Cardiac muscle cell (in vitro differentiated cells and primary cell): ENCODE results near the gene APBA1. TPM values are rescaled to one million over a fixed set of nuclear protein-coding genes. Genes with fewer than 3 reads are reported as not detected.
A peak's percentile ranks its signal among the peaks of the same experiment; 100 is the strongest.

Source experiments
- DNase-seq, 2 donors: peaks; one replicate each; pipeline versions ENCODE4 v3.0.0 to v3.0.0-alpha.2; 2010 to 2017; ENCODE audit warnings: low read depth in 1 of 2, low spot score in 1 of 2
- H3K27ac ChIP-seq: fragments of 200-600 bp; sonication (generic); 2 replicates; pipeline ENCODE4 v1.5.1; 2016
- H3K27me3 ChIP-seq: fragments of 200-600 bp; sonication (generic); 2 replicates; pipeline ENCODE4 v1.6.0; 2016; ENCODE audit warnings: control low read depth
- H3K36me3 ChIP-seq: fragments of 200-600 bp; sonication (generic); 2 replicates; pipeline ENCODE4 v1.5.1; 2016; ENCODE audit warnings: control low read depth
- H3K4me1 ChIP-seq: fragments of 200-600 bp; sonication (generic); 2 replicates; pipeline ENCODE4 v1.8.1; 2017; ENCODE audit warnings: low read depth, mild to moderate bottlenecking, mixed run types
- H3K4me3 ChIP-seq: fragments of 200-600 bp; sonication (generic); 2 replicates; pipeline ENCODE4 v1.5.1; 2016; ENCODE audit warnings: mild to moderate bottlenecking
- H3K9me3 ChIP-seq: fragments of 200-600 bp; sonication (generic); 2 replicates; pipeline ENCODE4 v1.5.1; 2017; ENCODE audit warnings: low read depth, mild to moderate bottlenecking, control low read depth
- polyA plus RNA-seq: library from polyadenylated mRNA; unstranded; fragments of >200 nt; fragmentation: Nextera tagmentation; extraction: Ambion mirVana; gene quantifications from 2 replicates; pipeline ENCODE4 v1.2.1, GENCODE V29; 2016
- total RNA-seq: library from RNA; depleted of rRNA; stranded (reverse); fragments of >200 nt; gene quantifications from 2 replicates; pipeline ENCODE4 v1.2.3, GENCODE V29; 2016
- TF ChIP-seq, protein P1 (sequence below): IDR thresholded peaks from 2 replicates; pipeline ENCODE4 v1.5.1; 2012; ENCODE audit warnings: low read depth, mild to moderate bottlenecking, low read length

The APBA1 gene
- total and polyA plus RNA-seq, 2 experiments from 2014 or later = 0.93 to 2.4 TPM

DNA sequence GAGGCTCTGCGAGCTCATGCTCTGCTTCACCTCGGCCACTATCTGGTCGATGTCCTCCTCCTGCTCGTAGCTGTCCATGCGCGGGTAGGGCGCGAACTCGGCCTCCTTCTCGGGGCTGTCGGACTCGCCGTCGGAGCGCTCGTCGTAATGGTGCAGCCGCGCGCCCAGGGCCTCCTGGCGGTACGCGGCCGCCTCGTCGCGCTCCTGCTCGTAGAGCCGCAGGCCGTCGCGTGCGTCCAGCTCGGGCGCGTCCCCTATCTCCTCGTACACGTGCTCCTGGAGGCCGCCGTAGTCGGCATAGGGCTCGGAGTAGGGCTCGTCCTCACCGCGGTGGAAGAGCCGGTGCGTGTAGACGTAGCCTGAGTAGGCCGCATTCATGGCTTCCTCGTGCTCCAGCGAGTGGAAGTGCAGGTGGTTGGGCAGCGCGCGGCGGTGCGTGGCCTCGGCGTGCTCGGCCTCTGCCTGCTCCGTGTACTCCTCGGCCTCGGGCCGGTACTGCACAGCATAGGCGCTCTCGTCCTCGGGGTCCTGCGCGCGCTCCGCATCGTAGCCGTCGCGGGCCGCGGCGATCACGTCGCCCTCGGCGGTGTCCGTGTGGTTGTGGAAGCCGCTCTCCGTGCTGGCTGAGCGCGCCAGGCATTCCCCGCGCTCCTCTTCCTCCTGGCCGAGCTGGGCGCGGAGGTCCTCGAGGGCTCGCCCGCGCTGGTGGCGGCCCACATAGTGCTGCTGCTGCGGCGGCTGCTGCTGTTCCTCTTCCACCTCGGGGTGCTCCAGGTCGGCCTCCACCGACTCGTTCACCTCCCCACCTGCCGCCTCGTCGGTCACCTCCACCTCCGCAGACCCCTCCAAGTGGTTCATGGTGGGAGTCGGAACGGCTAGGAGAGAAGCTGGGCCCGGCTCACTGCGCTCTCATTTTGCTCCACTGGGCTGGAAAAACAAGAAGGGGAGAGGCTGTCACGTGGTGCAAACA is 155.5 kb downstream of the APBA1 start:
- Histone ChIP-seq H3K27me3 (no peaks in the 10 kb centered on the region), H3K36me3 (no peaks in the 10 kb centered on the region), H3K9me3 (no peaks in the 10 kb centered on the region), H3K4me1 (peaks cover 3% of the 10 kb centered on the region), H3K4me3 (no peak overlapping the region), H3K27ac (no peak overlapping the region)
- TF ChIP-seq, protein P1, sequence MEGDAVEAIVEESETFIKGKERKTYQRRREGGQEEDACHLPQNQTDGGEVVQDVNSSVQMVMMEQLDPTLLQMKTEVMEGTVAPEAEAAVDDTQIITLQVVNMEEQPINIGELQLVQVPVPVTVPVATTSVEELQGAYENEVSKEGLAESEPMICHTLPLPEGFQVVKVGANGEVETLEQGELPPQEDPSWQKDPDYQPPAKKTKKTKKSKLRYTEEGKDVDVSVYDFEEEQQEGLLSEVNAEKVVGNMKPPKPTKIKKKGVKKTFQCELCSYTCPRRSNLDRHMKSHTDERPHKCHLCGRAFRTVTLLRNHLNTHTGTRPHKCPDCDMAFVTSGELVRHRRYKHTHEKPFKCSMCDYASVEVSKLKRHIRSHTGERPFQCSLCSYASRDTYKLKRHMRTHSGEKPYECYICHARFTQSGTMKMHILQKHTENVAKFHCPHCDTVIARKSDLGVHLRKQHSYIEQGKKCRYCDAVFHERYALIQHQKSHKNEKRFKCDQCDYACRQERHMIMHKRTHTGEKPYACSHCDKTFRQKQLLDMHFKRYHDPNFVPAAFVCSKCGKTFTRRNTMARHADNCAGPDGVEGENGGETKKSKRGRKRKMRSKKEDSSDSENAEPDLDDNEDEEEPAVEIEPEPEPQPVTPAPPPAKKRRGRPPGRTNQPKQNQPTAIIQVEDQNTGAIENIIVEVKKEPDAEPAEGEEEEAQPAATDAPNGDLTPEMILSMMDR = no peak
- no peak for DNase-seq

DNA sequence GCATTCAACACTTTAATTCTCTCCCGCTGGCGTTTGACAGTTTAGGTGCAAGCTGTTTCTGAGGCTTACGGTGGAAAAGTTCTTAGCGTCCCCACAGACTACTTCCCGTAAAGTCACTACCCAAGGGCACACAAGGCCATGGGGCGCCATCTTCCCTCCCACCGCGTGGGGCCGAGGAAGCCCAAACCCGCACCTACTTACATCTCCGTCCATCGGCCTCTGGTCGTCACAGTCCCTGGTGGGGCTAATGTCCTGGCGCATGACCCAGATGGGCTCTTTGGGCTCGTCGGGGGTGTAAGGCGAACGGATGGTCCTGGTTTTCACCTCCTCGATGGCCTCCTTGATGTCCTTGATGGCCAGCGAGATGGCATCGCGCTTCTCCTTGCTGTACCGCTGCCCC is 156.4 kb downstream of the APBA1 start:
- Histone ChIP-seq H3K4me1 (peaks cover 3% of the 10 kb centered on the region), H3K27me3 (no peaks in the 10 kb centered on the region)
- TF ChIP-seq, protein P1 = no peak

DNA sequence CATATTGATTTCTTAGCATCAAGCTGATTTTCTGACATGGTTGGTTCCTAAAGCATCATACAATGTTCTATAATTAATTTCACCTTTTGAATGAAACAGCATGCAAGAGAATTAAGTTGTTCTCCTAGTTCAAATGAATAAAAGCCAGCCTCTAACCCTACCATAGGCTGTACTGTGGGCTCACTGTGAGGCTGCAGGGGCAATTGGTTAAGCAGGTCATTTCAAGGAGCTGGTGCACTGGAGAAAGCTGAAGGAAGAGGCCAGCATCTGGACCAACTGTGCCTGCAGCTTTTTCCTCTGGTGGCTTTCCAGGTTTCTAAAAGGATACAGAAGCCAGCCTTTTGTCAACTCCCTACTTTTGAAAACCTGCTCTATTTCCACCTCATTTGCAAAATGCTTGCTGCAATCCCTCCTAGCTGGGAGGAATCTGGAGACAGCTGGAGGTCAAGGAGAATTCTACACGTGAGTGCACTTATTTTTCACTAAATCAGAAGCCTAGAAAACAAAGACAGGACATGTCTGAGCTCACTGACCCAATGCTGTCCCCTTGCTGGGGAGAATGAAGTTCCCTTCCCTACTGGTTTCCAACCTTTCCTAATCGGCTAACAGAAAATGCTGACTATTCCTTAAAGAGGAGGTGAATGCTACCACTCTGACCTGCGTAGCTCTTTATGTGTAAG is 158.9 kb downstream of the APBA1 start:
- TF ChIP-seq, protein P1 = no peak
- Histone ChIP-seq H3K27ac (no peak overlapping the region), H3K4me1 (peaks cover 3% of the 10 kb centered on the region), H3K9me3 (no peaks in the 10 kb centered on the region), H3K27me3 (no peaks in the 10 kb centered on the region), H3K36me3 (no peaks in the 10 kb centered on the region), H3K4me3 (no peak overlapping the region)
- DNase-seq = no peak

More for the DNA sequence above, 156.4 kb downstream of the APBA1 start:
- H3K27ac ChIP-seq = no peak overlapping the region
- no peaks in the 10 kb centered on the region for H3K9me3 ChIP-seq
- no peak for DNase-seq
- no peaks in the 10 kb centered on the region for H3K36me3 ChIP-seq
- no peak overlapping the region for H3K4me3 ChIP-seq

DNA sequence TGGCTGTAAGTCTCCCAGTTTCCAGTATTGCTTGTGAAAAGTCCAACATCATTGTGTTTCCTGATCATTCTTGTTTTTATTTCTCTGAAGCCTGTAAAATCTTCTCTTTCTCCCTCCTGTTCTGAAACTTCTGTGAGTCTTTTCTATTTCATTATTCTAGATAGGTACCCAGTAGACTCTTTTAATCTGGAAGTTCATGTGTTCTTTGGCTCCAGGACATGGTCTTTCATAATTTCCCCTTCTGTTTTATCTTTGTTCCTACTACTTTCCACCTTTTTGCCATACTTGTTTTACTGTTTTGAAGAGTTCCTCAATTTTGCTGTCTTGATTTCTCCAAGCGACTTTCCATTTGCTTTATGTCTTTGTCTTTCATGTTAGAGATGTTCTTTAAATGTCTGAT is 168.1 kb downstream of the APBA1 start:
- TF ChIP-seq, protein P1 = no peak
- Histone ChIP-seq H3K27me3 (no peaks in the 10 kb centered on the region), H3K27ac (no peak overlapping the region), H3K4me3 (no peak overlapping the region), H3K36me3 (no peaks in the 10 kb centered on the region), H3K9me3 (no peaks in the 10 kb centered on the region), H3K4me1 (peaks cover 34% of the 10 kb centered on the region)
- DNase-seq = no peak

DNA sequence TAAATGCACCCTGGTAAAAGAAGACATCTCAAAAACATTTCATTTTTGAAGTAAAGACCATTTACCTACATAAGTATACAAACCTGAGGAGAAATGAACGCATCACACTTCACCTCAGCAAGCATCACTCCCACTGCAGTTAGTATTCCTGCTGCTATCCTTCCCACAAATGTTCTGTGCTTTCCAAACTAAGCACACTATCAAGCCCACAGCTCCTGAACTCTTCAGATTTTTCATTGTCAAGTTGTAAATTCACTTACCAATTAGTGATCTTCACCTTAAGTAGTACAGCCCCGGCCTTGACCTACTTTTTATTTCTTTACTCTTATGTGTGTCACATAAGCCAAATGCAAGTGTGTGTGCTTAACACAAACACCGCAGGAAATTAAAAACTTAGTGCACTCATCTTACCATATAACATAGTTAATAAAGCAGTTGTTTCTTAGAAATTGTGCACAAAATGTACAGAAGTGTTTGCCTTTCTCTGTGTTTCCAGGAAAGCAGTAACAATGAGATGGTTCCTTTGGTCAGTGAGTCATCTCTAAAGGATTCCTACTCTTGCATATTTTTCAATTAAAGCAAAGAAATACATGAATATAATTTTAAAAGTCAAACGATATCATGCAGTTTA is 169.4 kb downstream of the APBA1 start:
- no peaks in the 10 kb centered on the region for H3K27me3 ChIP-seq

More for the DNA sequence above, 169.4 kb downstream of the APBA1 start:
- peaks cover 47% of the 10 kb centered on the region for H3K4me1 ChIP-seq
- no peaks in the 10 kb centered on the region for H3K9me3 ChIP-seq
- no peak overlapping the region for H3K27ac ChIP-seq
- H3K4me3 ChIP-seq = no peak overlapping the region
- H3K36me3 ChIP-seq = no peaks in the 10 kb centered on the region
- peak in 1 of 2 donors; percentile 32 for DNase-seq
- TF ChIP-seq, protein P1 = no peak
